ENCODE data around the gene ZEB2. TPM values are rescaled to one million over a fixed set of nuclear protein-coding genes. Genes with fewer than 3 reads are reported as not detected.

The ZEB2 gene
- total RNA-seq, 4 donors from 2014 or later, result 148 to 290 (median 218) TPM

DNA sequence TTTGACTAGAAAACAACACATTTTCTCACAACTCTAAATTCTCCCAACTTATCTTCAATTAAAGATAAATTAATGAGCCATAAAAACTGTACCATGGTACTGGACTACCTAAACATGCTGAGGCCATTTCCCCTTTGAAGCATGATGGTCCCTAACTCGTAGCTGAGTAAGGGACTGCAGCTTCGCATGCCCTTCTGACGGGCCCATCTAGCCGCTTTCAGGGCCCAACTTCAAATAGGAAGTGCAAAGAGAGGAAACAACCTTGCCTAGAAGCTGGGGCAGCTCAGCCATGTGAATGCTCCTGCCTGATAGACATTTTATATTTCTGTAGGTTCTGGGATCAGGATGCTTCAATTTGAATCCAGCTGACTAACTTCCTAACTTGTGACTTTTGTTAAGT is 72.4 kb downstream of the ZEB2 start:
- Histone ChIP-seq H3K27me3 (no peaks in the 10 kb centered on the region), H3K4me1 (peaks cover 0 to 68% (median 19%) of the 10 kb centered on the region in 4 donors), H3K9me3 (no peaks in the 10 kb centered on the region), H3K4me3 (no peak overlapping the region), H3K27ac (peak overlapping the region; percentile 17 to 90 (median 74)), H3K36me3 (no peaks in the 10 kb centered on the region)
- TF ChIP-seq EP300 (IDR thresholded peaks at IDR 0.05), result no peak
- no peak for TF ChIP-seq POLR2A (IDR thresholded peaks at IDR 0.05)
- TF ChIP-seq, protein P1, sequence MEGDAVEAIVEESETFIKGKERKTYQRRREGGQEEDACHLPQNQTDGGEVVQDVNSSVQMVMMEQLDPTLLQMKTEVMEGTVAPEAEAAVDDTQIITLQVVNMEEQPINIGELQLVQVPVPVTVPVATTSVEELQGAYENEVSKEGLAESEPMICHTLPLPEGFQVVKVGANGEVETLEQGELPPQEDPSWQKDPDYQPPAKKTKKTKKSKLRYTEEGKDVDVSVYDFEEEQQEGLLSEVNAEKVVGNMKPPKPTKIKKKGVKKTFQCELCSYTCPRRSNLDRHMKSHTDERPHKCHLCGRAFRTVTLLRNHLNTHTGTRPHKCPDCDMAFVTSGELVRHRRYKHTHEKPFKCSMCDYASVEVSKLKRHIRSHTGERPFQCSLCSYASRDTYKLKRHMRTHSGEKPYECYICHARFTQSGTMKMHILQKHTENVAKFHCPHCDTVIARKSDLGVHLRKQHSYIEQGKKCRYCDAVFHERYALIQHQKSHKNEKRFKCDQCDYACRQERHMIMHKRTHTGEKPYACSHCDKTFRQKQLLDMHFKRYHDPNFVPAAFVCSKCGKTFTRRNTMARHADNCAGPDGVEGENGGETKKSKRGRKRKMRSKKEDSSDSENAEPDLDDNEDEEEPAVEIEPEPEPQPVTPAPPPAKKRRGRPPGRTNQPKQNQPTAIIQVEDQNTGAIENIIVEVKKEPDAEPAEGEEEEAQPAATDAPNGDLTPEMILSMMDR (IDR thresholded peaks at IDR 0.05), result no peak
- no peak for DNase-seq (ENCODE audit: low spot score in 2 of 2)
- WGBS, 2 donors, result 82 to 84% methylated on average over 4 of the region's 4 CpGs

DNA sequence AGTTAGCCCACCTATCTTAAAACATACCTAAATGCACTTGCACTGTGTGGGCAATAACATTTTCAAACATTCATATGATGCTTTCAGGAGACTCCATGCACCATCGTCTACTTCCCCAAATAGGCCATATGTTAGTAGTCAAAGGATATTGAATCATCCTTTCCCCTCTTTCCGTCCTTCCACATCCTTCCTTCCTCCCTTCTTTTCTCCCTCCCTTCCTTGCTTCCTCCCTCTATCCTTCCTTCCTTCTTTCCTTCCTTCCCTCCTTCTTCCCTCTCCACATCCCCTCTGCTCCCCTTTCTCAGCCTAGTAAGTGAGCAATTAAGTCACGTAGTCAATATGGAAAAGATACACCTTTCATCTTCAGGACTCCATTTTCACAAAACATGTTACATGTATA is 73.8 kb downstream of the ZEB2 start:
- WGBS, 2 donors, result 75 to 81% methylated on average over 3 of the region's 3 CpGs
- no peaks in the 10 kb centered on the region for H3K36me3 ChIP-seq
- no peaks in the 10 kb centered on the region for H3K9me3 ChIP-seq
- H3K4me1 ChIP-seq, result peaks cover 0 to 69% (median 21%) of the 10 kb centered on the region in 4 donors
- no peaks in the 10 kb centered on the region for H3K27me3 ChIP-seq
- H3K27ac ChIP-seq, result peak overlapping the region in 1 of 4 donors; percentile 90
- TF ChIP-seq POLR2A (IDR thresholded peaks at IDR 0.05), result no peak
- TF ChIP-seq, protein P1 (IDR thresholded peaks at IDR 0.05), result no peak
- TF ChIP-seq EP300 (IDR thresholded peaks at IDR 0.05), result no peak
- no peak overlapping the region for H3K4me3 ChIP-seq
- no peak for DNase-seq (ENCODE audit: low spot score in 2 of 2)

DNA sequence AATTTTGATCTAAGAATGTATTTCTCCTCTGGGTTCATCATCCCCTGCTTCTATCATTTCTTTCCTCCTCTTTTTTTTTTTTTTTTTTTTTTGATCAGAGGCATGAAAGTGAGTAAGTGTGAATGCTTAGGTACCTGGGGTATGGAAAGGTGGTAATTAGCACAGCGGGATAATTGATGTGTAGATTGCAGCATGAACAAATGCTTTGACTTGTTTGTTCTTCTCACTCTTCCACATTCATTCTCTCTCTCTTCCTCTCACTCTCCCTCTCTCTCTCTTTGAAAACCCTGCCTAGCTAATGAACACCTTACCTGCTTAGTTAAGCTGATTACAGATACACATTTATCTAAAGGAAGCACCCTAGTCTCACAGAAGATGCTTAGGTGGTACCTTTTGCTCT is 74.7 kb downstream of the ZEB2 start:
- H3K9me3 ChIP-seq, result no peaks in the 10 kb centered on the region

GRCh38 chr2:144443837-144444817 is 75.8 kb downstream of the ZEB2 start:
- no peak for DNase-seq (ENCODE audit: low spot score in 2 of 2)
- Histone ChIP-seq H3K4me1 (peaks cover 0 to 81% (median 23%) of the 10 kb centered on the region in 4 donors), H3K27ac (peak overlapping the region; percentile 21 to 90 (median 56)), H3K27me3 (no peaks in the 10 kb centered on the region), H3K9me3 (no peaks in the 10 kb centered on the region), H3K4me3 (no peak overlapping the region), H3K36me3 (no peaks in the 10 kb centered on the region)
- WGBS, 2 donors, result 28 to 40% methylated on average over 6 of the region's 6 CpGs
- TF ChIP-seq POLR2A (IDR thresholded peaks at IDR 0.05), result no peak
- TF ChIP-seq, protein P1 (IDR thresholded peaks at IDR 0.05), result no peak
- TF ChIP-seq EP300 (IDR thresholded peaks at IDR 0.05), result no peak

More for the DNA sequence above, 74.7 kb downstream of the ZEB2 start:
- WGBS, 2 donors, result 52 to 74% methylated on average over 1 of the region's 1 CpG
- Histone ChIP-seq H3K4me3 (no peak overlapping the region), H3K4me1 (peaks cover 0 to 77% (median 24%) of the 10 kb centered on the region in 4 donors), H3K27me3 (no peaks in the 10 kb centered on the region), H3K27ac (peak overlapping the region in 2 of 4 donors; percentile 30 to 90), H3K36me3 (no peaks in the 10 kb centered on the region)
- TF ChIP-seq, protein P1 (IDR thresholded peaks at IDR 0.05), result no peak
- TF ChIP-seq POLR2A (IDR thresholded peaks at IDR 0.05) (no peak), EP300 (IDR thresholded peaks at IDR 0.05) (no peak)
- DNase-seq (ENCODE audit: low spot score in 2 of 2), result no peak

DNA sequence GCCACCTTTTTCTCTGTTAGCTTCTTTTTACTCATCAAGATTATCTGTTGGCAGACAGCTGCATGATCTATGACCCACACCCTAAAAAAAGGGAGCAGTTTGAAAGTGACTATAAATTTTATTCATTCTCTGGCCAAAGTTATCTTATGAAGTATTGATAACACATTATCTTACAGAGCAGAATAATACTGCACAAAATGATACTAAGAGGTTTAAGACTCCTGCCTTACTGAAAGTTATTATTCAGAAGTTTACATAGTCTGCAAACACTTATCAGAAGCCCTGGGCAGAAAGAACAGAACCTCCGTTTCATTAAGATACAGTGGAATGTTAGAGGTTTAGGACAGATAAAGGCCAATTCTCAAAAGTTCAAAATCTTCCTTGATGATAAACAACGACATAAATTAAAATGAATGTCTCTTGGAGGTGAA is 78.2 kb downstream of the ZEB2 start:
- Histone ChIP-seq H3K4me3 (no peak overlapping the region), H3K27me3 (no peaks in the 10 kb centered on the region), H3K4me1 (peaks cover 0 to 91% (median 26%) of the 10 kb centered on the region in 4 donors), H3K27ac (peak overlapping the region in 3 of 4 donors; percentile 41 to 90 (median 79)), H3K9me3 (no peaks in the 10 kb centered on the region), H3K36me3 (no peaks in the 10 kb centered on the region)
- WGBS, 2 donors, result 27 to 33% methylated on average over 2 of the region's 2 CpGs
- TF ChIP-seq, protein P1 (IDR thresholded peaks at IDR 0.05), result no peak
- TF ChIP-seq EP300 (IDR thresholded peaks at IDR 0.05), result no peak
- TF ChIP-seq POLR2A (IDR thresholded peaks at IDR 0.05), result no peak
- no peak for DNase-seq (ENCODE audit: low spot score in 2 of 2)
